ENCODE measurements around the gene ZFYVE28.

The ZFYVE28 gene

GRCh38 chr4:2287594-2287915 is 130.9 kb downstream of the ZFYVE28 start:
- TF ChIP-seq GATA2 (IDR thresholded peaks at IDR 0.05; ENCODE audit: low read depth, low read length): no peak
- TF ChIP-seq GATA3 (IDR thresholded peaks at IDR 0.05; ENCODE audit: low read depth, low read length): no peak

GRCh38 chr4:2286904-2287593 is 131.4 kb downstream of the ZFYVE28 start:
- no peak for TF ChIP-seq GATA2 (IDR thresholded peaks at IDR 0.05; ENCODE audit: low read depth, low read length)
- TF ChIP-seq GATA3 (IDR thresholded peaks at IDR 0.05; ENCODE audit: low read depth, low read length): no peak

GRCh38 chr4:2285613-2286381 is 132.6 kb downstream of the ZFYVE28 start:
- no peak for TF ChIP-seq GATA3 (IDR thresholded peaks at IDR 0.05; ENCODE audit: low read depth, low read length)
- TF ChIP-seq GATA2 (IDR thresholded peaks at IDR 0.05; ENCODE audit: low read depth, low read length): no peak

- TF ChIP-seq GATA2 (IDR thresholded peaks at IDR 0.05; ENCODE audit: low read depth, low read length) (no peak), GATA3 (IDR thresholded peaks at IDR 0.05; ENCODE audit: low read depth, low read length) (no peak)
Observed at GRCh38 chr4:2284934-2285612, 133.4 kb downstream of the ZFYVE28 start.

- TF ChIP-seq GATA3 (IDR thresholded peaks at IDR 0.05; ENCODE audit: low read depth, low read length): no peak
- TF ChIP-seq GATA2 (IDR thresholded peaks at IDR 0.05; ENCODE audit: low read depth, low read length): no peak
Observed at GRCh38 chr4:2284161-2284933, 134.1 kb downstream of the ZFYVE28 start.

GRCh38 chr4:2283199-2283711 is 135.2 kb downstream of the ZFYVE28 start:
- TF ChIP-seq GATA2 (IDR thresholded peaks at IDR 0.05; ENCODE audit: low read depth, low read length): no peak
- no peak for TF ChIP-seq GATA3 (IDR thresholded peaks at IDR 0.05; ENCODE audit: low read depth, low read length)

GRCh38 chr4:2281575-2282343 is 136.7 kb downstream of the ZFYVE28 start:
- TF ChIP-seq GATA2 (IDR thresholded peaks at IDR 0.05; ENCODE audit: low read depth, low read length) (no peak), GATA3 (IDR thresholded peaks at IDR 0.05; ENCODE audit: low read depth, low read length) (no peak)

GRCh38 chr4:2280531-2281300 is 137.7 kb downstream of the ZFYVE28 start:
- TF ChIP-seq GATA2 (IDR thresholded peaks at IDR 0.05; ENCODE audit: low read depth, low read length) (no peak), GATA3 (IDR thresholded peaks at IDR 0.05; ENCODE audit: low read depth, low read length) (no peak)

- TF ChIP-seq GATA2 (IDR thresholded peaks at IDR 0.05; ENCODE audit: low read depth, low read length) (no peak), GATA3 (IDR thresholded peaks at IDR 0.05; ENCODE audit: low read depth, low read length) (no peak)
Observed at GRCh38 chr4:2277956-2278355, 140.5 kb downstream of the ZFYVE28 start.

GRCh38 chr4:2276581-2277325 is 141.7 kb downstream of the ZFYVE28 start:
- TF ChIP-seq GATA2 (IDR thresholded peaks at IDR 0.05; ENCODE audit: low read depth, low read length) (no peak), GATA3 (IDR thresholded peaks at IDR 0.05; ENCODE audit: low read depth, low read length) (no peak)

- TF ChIP-seq GATA3 (IDR thresholded peaks at IDR 0.05; ENCODE audit: low read depth, low read length) (no peak), GATA2 (IDR thresholded peaks at IDR 0.05; ENCODE audit: low read depth, low read length) (no peak)
Observed at GRCh38 chr4:2275546-2276251, 142.7 kb downstream of the ZFYVE28 start.

Measured in SH-SY5Y (cell line).